HCT116 (cell line): Measurements from ENCODE around the gene ITPRIPL1.

Source experiments
- CTCF ChIP-seq, 3 experiments: fragments of 200-600 bp in 1 of 3; sonication (generic) in 1 of 3; IDR thresholded peaks in 2 of 3; conservative IDR thresholded peaks in 1 of 3; 2 replicates each; pipeline ENCODE4 v1.5.1; 2012 to 2017; ENCODE audit warnings: low read depth in 2 of 3, low read length in 2 of 3, antibody characterized with exemption in 1 of 3, borderline replicate concordance in 1 of 3, control low read depth in 1 of 3, mild to moderate bottlenecking in 1 of 3, mixed read lengths in 1 of 3, mixed run types in 1 of 3, moderate library complexity in 1 of 3; ENCODE audit not compliant: insufficient read depth in 1 of 3
- EZH2phosphoT487 ChIP-seq: fragments of 200-600 bp; IDR thresholded peaks from 2 replicates; pipeline ENCODE4 v1.6.1; 2018; ENCODE audit warnings: antibody characterized with exemption, borderline replicate concordance
- REST ChIP-seq: IDR thresholded peaks from 2 replicates; pipeline ENCODE4 v1.6.1; 2012; ENCODE audit warnings: low read depth

GRCh38 chr2:96326564-96326963 lies 1.4 kb downstream of the ITPRIPL1 start:
- TF ChIP-seq REST (no peak), CTCF (IDR thresholded peaks at IDR 0.05 in 2 of 3, conservative IDR thresholded peaks at IDR 0.05 in 1 of 3; ENCODE audit: borderline replicate concordance in 1 of 3, insufficient read depth in 1 of 3, low read depth in 2 of 3, low read length in 2 of 3) (no peak), EZH2phosphoT487 (no peak)
